ENCODE data around the gene NES.

- TF ChIP-seq CTCF (conservative IDR thresholded peaks at IDR 0.05), result peak; percentile 79
- no peak for TF ChIP-seq EZH2 (IDR thresholded peaks at IDR 0.05; ENCODE audit: low read depth)
Measured at GRCh38 chr1:156726549-156727226, 49.5 kb upstream of the NES start.

Measured in PC-9 (cell line).